NK-92 treated with Interleukin-12 subunit alpha and Interleukin-12 subunit beta, amount 100 ng/mL, for 24 hours (cell line): ENCODE measurements around the gene RPL35.

Experiments used
- DNase-seq: peaks from one replicate; lab custom pipeline; 2025; lab: John Stamatoyannopoulos, UW

RPL35 gene

GRCh38 chr9:124877021-124877782 lies 15.4 kb upstream of the RPL35 start:
- no peak for DNase-seq

- no peak for DNase-seq
Measured at GRCh38 chr9:124875501-124875900, 13.7 kb upstream of the RPL35 start.

- no peak for DNase-seq
Measured at GRCh38 chr9:124873664-124874063, 11.9 kb upstream of the RPL35 start.

GRCh38 chr9:124871156-124871561 lies 9.4 kb upstream of the RPL35 start:
- DNase-seq = no peak

- DNase-seq = no peak
Measured at GRCh38 chr9:124870723-124871122, 9.0 kb upstream of the RPL35 start.

GRCh38 chr9:124869986-124870560 lies 8.3 kb upstream of the RPL35 start:
- DNase-seq = peak; percentile 82

GRCh38 chr9:124869466-124869985 lies 7.8 kb upstream of the RPL35 start:
- DNase-seq = peak; percentile 44

DNA sequence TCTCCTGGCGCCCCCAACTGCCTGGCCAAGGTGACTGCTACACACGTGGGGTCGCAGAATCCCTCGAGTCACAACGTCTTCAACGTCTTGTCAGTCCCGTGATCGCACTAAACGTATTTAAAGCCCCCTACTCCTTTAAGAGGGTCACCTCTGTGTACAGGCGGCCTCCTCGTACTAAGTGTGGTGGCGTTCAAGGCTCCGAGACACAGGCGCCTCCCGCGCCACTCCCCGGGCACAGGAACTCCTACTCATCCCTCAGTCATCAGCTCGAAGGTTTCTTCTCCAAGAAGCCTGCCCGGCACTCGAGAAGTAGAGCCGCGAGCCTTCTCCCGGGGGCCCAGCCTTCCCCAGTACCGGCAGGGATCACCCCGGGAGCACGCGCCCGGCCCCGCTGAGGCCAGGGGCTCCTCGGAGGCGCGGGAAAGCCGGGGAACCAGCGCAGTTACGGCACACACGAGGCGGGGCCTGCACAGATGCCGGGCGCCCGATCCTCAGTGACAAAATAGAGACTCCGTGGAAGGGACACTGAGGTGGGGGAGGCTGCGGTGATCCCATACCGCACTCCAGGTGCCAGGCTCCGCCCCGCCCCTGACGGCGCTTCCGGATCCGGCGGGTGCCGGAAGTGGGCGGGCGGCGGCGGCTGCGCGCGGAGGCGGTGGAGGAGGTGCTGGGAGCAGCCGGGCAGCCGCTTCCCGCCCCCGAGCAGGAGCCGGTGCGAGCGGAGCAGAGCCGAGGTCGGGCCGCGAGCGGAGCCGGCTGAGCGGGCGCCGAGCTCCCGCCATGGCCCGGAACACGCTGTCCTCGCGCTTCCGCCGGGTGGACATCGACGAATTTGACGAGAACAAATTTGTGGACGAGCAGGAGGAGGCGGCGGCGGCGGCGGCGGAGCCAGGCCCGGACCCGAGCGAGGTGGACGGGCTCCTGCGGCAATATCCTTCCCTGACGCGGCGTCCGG lies 7.0 kb upstream of the RPL35 start:
- DNase-seq = peak; percentile 78

DNA sequence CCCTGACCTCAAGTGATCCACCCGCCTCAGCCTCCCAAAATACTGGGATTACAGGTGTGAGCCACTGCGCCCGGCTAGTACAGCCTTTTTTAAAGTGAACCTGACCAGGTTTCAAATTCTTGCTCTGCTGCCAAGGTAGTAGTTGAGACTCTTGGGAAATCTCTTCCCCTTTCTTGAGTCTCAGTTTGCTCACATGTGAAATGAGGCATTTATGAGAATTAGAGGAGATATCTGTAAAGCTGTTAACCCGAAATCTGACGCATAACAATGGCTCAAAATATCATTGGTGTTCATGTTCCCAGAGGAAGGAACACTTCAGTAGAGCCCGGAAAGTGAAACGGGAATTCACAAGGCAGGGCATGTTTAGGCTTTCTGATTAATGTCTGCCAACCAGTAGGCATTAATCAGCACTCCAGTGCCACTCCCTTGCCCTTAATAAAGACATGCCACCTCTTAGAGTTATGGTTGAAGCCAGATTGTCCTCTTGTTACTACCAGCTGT lies 1.7 kb upstream of the RPL35 start:
- DNase-seq = no peak

DNA sequence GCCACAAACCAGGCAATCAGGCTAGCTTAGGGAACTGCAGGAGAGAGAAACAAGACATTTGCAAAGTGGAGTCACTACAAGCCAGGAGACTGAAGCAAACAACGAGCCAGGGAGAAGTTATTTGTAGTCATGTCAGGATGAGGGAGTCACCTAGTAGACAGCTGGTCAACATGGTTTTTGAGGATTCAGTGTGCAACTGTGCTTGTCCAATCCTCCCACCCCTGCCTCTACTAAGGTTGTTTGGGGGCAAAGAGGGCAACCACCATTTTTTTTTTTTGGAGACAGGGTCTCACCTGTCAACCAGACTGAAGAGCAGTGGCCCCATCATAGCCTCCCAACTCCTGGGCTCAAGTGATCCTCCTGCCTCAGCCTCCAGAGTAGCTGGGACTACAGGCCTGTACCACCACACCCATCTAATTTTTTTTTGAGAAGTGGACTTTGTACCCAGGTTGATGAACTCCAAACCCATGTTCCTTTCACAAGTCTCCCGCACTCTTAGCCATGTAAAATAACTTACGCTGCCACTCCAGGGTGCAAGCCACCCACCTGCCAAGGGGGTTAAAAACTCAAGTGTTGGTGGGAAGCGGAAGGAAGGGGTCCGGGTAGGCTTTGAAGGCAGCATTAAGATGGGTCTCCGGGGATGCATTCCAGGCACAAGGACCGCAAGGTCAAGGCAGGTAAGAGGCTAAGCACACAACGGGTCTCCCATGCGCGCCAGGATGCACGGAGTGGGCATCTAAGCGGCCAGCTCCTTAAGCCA lies 995 bp downstream of the RPL35 start:
- DNase-seq = no peak

DNA sequence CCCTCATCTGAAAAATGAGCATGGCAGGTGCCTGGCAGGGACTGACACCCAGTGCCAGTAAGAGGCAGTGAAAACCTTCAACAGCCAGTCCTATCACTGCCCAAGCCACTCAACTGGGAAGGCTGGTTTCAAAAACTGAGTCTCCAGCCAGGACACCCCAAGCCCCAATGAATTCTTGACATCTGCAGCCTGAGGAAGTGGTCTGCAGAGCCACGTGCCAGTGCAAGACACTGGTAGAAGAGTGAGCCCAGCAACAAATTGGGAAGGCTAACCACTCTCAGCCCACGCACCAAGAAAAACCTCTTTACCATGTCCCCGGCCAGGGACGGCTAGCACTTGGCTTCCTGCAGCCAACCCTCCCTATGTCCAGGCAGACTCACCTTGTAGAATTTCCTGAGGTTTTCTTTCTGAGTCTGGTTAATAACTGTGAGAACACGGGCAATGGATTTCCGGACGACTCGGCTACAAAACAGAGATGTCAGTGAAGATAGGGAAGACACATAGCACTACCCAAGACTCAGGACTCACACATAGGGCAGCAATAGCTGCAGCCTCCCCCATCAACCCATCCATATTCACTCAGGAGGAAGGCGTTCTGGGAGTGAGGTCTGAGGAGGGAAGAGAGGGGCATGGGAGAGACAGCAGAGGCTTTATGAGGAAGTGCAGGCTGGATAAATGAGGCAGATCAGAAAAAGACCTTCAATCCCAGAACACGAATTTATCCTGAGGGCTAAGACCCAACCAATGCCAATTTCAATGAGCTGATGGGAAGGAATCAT lies 1.8 kb downstream of the RPL35 start:
- no peak for DNase-seq

- no peak for DNase-seq
Measured at GRCh38 chr9:124858330-124859046, 3.3 kb downstream of the RPL35 start.

DNA sequence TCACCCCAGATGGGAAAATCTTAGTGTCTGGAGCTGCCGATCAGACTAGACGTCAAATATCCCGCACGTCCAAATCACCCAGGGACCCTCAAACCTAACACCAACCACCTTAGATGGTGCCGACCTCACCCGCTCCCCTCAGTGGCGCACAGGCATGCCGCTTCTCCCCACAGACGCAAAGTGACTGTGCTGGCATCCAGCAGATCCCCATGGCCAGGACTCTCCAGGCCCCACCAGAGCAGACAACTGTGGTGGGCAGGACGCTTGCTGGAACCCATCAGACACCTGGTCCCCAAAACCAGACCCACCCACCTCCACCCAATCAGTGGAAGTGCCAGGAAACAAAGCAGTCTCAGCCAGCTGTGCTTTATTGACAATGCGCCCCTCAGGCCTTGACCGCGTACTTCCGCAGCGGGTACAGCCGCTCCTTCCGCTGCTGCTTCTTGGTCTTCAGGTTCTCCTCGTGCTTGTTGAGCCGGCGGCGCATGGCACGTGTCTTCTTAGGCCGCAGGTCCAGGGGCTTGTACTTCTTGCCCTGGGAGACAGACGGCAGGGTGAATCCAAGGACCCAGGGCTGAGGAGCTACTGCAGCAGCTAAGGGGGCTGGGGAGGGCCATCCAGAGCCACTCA lies 4.1 kb downstream of the RPL35 start:
- DNase-seq = no peak

GRCh38 chr9:124855944-124856765 lies 5.6 kb downstream of the RPL35 start:
- DNase-seq = no peak

- no peak for DNase-seq
Measured at GRCh38 chr9:124855566-124855943, 6.2 kb downstream of the RPL35 start.

DNA sequence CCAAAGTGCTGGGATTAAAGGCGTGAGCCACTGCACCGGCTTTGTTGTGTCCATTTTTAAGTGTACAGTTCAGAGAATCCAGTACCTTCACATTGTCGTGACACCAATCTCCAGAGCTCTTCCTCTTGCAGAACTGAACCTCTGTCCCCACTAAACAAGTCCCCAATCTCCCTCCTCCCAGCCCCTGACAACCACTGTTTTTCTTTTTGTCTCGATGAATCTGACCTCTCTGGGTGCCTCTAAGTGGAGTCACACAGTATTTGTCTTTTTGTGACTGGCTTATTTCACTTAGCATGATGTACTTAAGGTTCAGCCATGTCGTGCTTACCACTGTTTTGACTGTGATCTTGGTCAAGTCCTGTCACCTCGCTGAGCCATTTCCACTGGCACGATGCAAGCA lies 6.9 kb downstream of the RPL35 start:
- no peak for DNase-seq

DNA sequence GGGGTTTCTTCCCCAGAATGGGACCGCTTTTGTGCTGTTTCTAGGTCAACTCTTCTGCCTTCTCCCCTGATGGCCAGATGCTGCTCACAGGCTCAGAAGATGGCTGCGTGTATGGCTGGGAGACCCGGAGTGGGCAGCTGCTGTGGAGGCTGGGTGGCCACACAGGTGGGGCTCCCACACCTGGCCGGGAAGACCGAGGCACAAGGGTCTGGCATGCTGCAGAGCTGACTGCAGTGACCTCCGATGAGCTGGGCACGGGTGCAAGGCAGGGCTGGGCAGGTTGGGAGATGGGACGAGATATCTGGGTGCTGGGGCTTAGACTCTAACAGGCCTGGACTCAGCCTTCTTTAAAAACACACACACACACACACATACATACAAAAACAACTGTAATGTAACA lies 7.6 kb downstream of the RPL35 start:
- no peak for DNase-seq

DNA sequence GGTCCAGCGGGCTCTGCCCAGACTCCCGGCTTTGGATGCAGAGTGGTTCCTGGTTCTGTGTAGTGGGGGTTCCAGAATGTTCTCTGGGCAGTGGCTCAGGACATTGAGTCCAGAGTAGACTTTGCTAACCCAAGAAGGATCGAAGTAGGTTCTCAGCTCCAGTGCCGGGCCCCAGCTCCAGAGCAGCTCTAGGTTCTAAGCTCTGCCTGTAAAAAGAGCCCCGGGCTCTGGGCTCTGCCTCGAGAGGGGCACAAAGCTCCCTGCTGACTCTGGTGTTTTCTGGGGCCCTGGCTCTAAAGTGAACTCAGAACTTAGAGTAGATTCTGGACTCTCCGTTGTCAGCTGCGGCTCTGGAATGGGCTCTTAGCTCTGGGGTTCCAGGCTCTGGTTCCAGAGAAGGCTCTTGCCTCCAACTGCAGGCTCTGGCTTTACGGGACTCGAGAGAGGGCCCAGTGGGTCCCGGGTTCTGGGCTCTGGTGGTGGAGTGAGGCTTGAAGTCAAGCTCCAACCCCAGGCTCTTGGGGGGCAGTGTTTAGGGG lies 8.1 kb downstream of the RPL35 start:
- no peak for DNase-seq
